SK-N-SH (cell line): ENCODE measurements around the gene PNMA1. TPM values are rescaled to one million over a fixed set of nuclear protein-coding genes. Genes with fewer than 3 reads are reported as not detected.

ENCODE experiments used
- CTCF ChIA-PET: fragments of 300-600, 350-600 bp; formaldehyde crosslinking; extraction: SDS; loops from one replicate; lab custom pipeline; 2021; lab: Yijun Ruan, JAX
- POLR2A ChIA-PET: fragments of 350-600 bp; sonication (Branson Sonifier 250); formaldehyde crosslinking; extraction: SDS; loops from one replicate; lab custom pipeline; 2020; ENCODE audit warnings: antibody characterized with exemption, inconsistent platforms; lab: Yijun Ruan, JAX
- DNase-seq: peaks from one replicate; pipeline ENCODE4 v3.0.0; 2012
- H2AFZ ChIP-seq: fragments of 200-600 bp; sonication (generic); 2 replicates; pipeline ENCODE4 v1.8.1; 2016; ENCODE audit warnings: antibody characterized with exemption, mild to moderate bottlenecking, low read depth
- H3F3A ChIP-seq: fragments of 200-600 bp; sonication (generic); replicated peaks from 2 replicates; pipeline ENCODE3; 2016; ENCODE audit warnings: antibody characterized with exemption, mild to moderate bottlenecking; ENCODE audit not compliant: insufficient read depth
- H3K27ac ChIP-seq, 2 experiments: fragments of 200-500 bp in 1 of 2; fragments of 200-600 bp in 1 of 2; sonication (Bioruptor generic) in 1 of 2; sonication (generic), shearing (Covaris generic) in 1 of 2; 2 replicates each; pipeline versions ENCODE4 v1.5.1 to v1.6.1; 2014 to 2016; ENCODE audit warnings: low read depth in 2 of 2, inconsistent platforms in 1 of 2, low read length in 1 of 2, mild to moderate bottlenecking in 1 of 2, mixed read lengths in 1 of 2
- H3K27me3 ChIP-seq: fragments of 200-600 bp; sonication (generic), shearing (Covaris generic); 2 replicates; pipeline ENCODE4 v1.6.1; 2016; ENCODE audit warnings: mixed run types; ENCODE audit not compliant: insufficient read depth
- H3K36me3 ChIP-seq, 2 experiments: fragments of 200-500 bp in 1 of 2; fragments of 200-600 bp in 1 of 2; sonication (Bioruptor generic) in 1 of 2; sonication (generic) in 1 of 2; replicated peaks in 1 of 2; 2 replicates each; pipeline versions ENCODE3 to v1.5.1; 2014 to 2016; ENCODE audit warnings: low read length in 1 of 2, mild to moderate bottlenecking in 1 of 2; ENCODE audit not compliant: insufficient read depth in 2 of 2, control insufficient read depth in 1 of 2
- H3K4me1 ChIP-seq, 2 experiments: fragments of 200-500 bp in 1 of 2; fragments of 200-600 bp in 1 of 2; sonication (Bioruptor generic) in 1 of 2; sonication (generic), shearing (Covaris generic) in 1 of 2; 2 replicates each; pipeline versions ENCODE4 v1.5.1 to v1.6.1; 2014 to 2016; ENCODE audit warnings: low read depth in 1 of 2, low read length in 1 of 2, mixed run types in 1 of 2; ENCODE audit not compliant: insufficient read depth in 2 of 2, control insufficient read depth in 1 of 2
- H3K4me2 ChIP-seq: fragments of 200-600 bp; sonication (generic), shearing (Covaris generic); 2 replicates; pipeline ENCODE4 v1.6.1; 2017; ENCODE audit warnings: mixed run types
- H3K4me3 ChIP-seq, 2 experiments: fragments of 200-500 bp in 1 of 2; fragments of 200-600 bp in 1 of 2; sonication (Bioruptor generic) in 1 of 2; sonication (generic), shearing (Covaris generic) in 1 of 2; 2 replicates each; pipeline versions ENCODE4 v1.5.1 to v1.8.1; 2014 to 2016; ENCODE audit warnings: low read depth in 2 of 2, inconsistent platforms in 1 of 2, low read length in 1 of 2, mild to moderate bottlenecking in 1 of 2, mixed read lengths in 1 of 2, moderate library complexity in 1 of 2
- H3K79me2 ChIP-seq: fragments of 200-600 bp; sonication (generic); 2 replicates; pipeline ENCODE4 v1.8.1; 2017; ENCODE audit warnings: mild to moderate bottlenecking; ENCODE audit not compliant: insufficient read depth
- H3K9ac ChIP-seq: fragments of 200-600 bp; sonication (generic); 2 replicates; pipeline ENCODE4 v1.6.1; 2017; ENCODE audit warnings: mixed run types
- H3K9me2 ChIP-seq: fragments of 200-600 bp; sonication (generic); 2 replicates; pipeline ENCODE4 v1.6.1; 2017; ENCODE audit warnings: mixed run types
- H3K9me3 ChIP-seq: fragments of 200-600 bp; sonication (generic); 2 replicates; pipeline ENCODE4 v1.6.1; 2017; ENCODE audit warnings: mixed run types, mild to moderate bottlenecking, moderate library complexity
- H4K20me1 ChIP-seq: fragments of 200-600 bp; sonication (generic); 2 replicates; pipeline ENCODE4 v1.6.1; 2017; ENCODE audit warnings: mild to moderate bottlenecking, mixed run types; ENCODE audit not compliant: insufficient read depth
- CHD2 ChIP-seq: fragments of 150-350 bp; IDR thresholded peaks from 2 replicates; pipeline ENCODE4 v1.6.1; 2018; ENCODE audit warnings: low read length; ENCODE audit not compliant: partially characterized antibody
- ELF1 ChIP-seq: IDR thresholded peaks from 2 replicates; pipeline ENCODE4 v1.4.0; 2012
- EP300 ChIP-seq, 2 experiments: IDR thresholded peaks; 2 replicates each; pipeline versions ENCODE4 v1.4.0 to v1.6.1; 2012; ENCODE audit warnings: borderline replicate concordance in 1 of 2, low read depth in 1 of 2, low read length in 1 of 2
- EZH2phosphoT487 ChIP-seq: fragments of 200-600 bp; sonication (generic); IDR thresholded peaks from 2 replicates; pipeline ENCODE4 v1.6.1; 2017; ENCODE audit warnings: low read depth, mixed run types, mild to moderate bottlenecking, antibody characterized with exemption, moderate library complexity, borderline replicate concordance
- FOSL2 ChIP-seq: IDR thresholded peaks from 2 replicates; pipeline ENCODE4 v1.4.0; 2012; ENCODE audit warnings: low read depth, mild to moderate bottlenecking, moderate library complexity, borderline replicate concordance
- GABPA ChIP-seq: IDR thresholded peaks from 2 replicates; pipeline ENCODE4 v1.4.0; 2012; ENCODE audit warnings: low read depth, mild to moderate bottlenecking
- JUND ChIP-seq: IDR thresholded peaks from 2 replicates; pipeline ENCODE4 v1.4.0; 2012
- MEF2A ChIP-seq: IDR thresholded peaks from 2 replicates; pipeline ENCODE4 v1.4.0; 2012; ENCODE audit warnings: low read depth, borderline replicate concordance
- MXI1 ChIP-seq: IDR thresholded peaks from 2 replicates; pipeline ENCODE4 v1.6.1; 2012; ENCODE audit warnings: mild to moderate bottlenecking, low read depth, low read length, improper control_type of control experiment
- NRF1 ChIP-seq: IDR thresholded peaks from 2 replicates; pipeline ENCODE4 v1.6.1; 2012; ENCODE audit warnings: low read depth, mild to moderate bottlenecking, low read length
- SMC3 ChIP-seq: IDR thresholded peaks from 2 replicates; pipeline ENCODE4 v1.6.1; 2012; ENCODE audit warnings: low read depth, low read length, improper control_type of control experiment
- TEAD4 ChIP-seq: IDR thresholded peaks from 2 replicates; pipeline ENCODE4 v1.4.0; 2012; ENCODE audit warnings: mild to moderate bottlenecking, borderline replicate concordance; ENCODE audit not compliant: insufficient read depth
- YY1 ChIP-seq: IDR thresholded peaks from 2 replicates; pipeline ENCODE4 v1.4.0; 2012; ENCODE audit warnings: low read depth, mild to moderate bottlenecking
- WGBS: methylation state at CpG from one replicate; pipeline ENCODE4 v1.1.6; 2017; ENCODE audit warnings: low lambda C conversion rate; 5-methylcytosine and 5-hydroxymethylcytosine counted together
- polyA plus RNA-seq, 3 experiments: library from polyadenylated mRNA; depleted of rRNA; stranded (reverse); fragments of >200 nt; gene quantifications; 2 replicates each; pipeline ENCODE4 v1.2.3, GENCODE V29; 2012
- TF ChIP-seq, protein P1 (sequence below): IDR thresholded peaks from 2 replicates; pipeline ENCODE4 v1.6.1; 2012; ENCODE audit warnings: mild to moderate bottlenecking, low read depth, low read length, moderate library complexity
- TF ChIP-seq, protein P2 (sequence below): IDR thresholded peaks from 2 replicates; pipeline ENCODE4; 2012
- TF ChIP-seq, protein P3 (sequence below): fragments of 150-350 bp; IDR thresholded peaks from 2 replicates; pipeline ENCODE4 v1.6.1; 2017; ENCODE audit warnings: antibody characterized with exemption, low read length, low read depth, borderline replicate concordance
- TF ChIP-seq, protein P4 (sequence below): IDR thresholded peaks from 2 replicates; pipeline ENCODE4 v1.4.0; 2012; ENCODE audit warnings: low read depth
- TF ChIP-seq, protein P5 (sequence below): fragments of 200-600 bp; sonication (generic); IDR thresholded peaks from 2 replicates; pipeline ENCODE4 v1.6.1; 2017; ENCODE audit warnings: antibody characterized with exemption, mild to moderate bottlenecking, moderate library complexity
- TF ChIP-seq, protein P6 (sequence below): IDR thresholded peaks from 2 replicates; pipeline ENCODE4 v1.4.0; 2012; ENCODE audit warnings: low read depth, borderline replicate concordance

The PNMA1 gene
- polyA plus RNA-seq, 1 of the 3 experiments (the other 2 are of a cell fraction), result 31.5 TPM

DNA sequence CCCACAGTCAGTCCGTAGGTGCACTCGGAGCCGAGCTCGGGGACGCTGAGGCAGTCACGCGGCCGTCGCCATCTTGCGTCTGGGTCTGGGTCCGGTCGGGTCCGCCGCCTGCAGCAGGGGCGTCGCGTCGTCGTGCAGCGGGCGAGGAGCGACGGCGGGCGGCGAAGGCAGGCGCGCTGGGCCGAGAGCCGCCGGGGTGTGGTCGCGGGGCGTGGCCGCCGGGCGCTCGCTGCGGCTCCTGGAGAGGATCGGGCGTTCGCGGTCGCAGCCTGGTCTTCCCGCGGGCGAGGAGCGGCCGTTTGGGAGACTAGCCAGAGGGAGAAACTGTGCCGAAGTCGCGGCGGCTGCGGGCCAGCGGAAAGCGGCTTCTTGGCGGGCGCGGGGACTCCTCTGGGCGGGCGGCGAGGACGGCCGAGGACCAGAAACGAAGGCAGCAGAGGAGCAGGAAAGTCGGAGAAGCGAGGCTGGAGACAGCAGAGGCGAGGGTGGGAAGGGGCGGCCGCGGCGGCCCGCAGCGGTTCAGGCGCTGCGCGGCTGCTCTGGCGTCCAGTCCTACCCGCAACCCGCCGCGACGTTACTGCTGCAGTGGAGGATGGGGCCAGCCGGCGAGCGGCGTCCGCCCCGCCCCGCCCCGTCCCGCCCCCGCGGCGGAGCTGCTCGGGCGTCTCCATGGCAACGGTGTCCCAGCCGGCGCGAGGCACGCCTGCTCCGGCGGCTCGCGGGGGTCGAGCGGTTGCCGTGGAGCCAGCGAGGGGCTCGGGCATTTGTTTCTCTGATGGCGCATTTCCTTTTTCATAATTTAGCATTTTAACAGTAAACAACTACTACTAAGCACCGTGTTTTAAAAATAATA is at the start of gene PNMA1 (continued):
- TF ChIP-seq, protein P1, sequence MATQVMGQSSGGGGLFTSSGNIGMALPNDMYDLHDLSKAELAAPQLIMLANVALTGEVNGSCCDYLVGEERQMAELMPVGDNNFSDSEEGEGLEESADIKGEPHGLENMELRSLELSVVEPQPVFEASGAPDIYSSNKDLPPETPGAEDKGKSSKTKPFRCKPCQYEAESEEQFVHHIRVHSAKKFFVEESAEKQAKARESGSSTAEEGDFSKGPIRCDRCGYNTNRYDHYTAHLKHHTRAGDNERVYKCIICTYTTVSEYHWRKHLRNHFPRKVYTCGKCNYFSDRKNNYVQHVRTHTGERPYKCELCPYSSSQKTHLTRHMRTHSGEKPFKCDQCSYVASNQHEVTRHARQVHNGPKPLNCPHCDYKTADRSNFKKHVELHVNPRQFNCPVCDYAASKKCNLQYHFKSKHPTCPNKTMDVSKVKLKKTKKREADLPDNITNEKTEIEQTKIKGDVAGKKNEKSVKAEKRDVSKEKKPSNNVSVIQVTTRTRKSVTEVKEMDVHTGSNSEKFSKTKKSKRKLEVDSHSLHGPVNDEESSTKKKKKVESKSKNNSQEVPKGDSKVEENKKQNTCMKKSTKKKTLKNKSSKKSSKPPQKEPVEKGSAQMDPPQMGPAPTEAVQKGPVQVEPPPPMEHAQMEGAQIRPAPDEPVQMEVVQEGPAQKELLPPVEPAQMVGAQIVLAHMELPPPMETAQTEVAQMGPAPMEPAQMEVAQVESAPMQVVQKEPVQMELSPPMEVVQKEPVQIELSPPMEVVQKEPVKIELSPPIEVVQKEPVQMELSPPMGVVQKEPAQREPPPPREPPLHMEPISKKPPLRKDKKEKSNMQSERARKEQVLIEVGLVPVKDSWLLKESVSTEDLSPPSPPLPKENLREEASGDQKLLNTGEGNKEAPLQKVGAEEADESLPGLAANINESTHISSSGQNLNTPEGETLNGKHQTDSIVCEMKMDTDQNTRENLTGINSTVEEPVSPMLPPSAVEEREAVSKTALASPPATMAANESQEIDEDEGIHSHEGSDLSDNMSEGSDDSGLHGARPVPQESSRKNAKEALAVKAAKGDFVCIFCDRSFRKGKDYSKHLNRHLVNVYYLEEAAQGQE, result peak; percentile 41; the same call in 1 of the 2 replicates
- TF ChIP-seq YY1 (peak; percentile 82), NRF1 (peak; percentile 40; the same call in 1 of the 2 replicates), JUND (no peak), TEAD4 (no peak), MEF2A (no peak), MXI1 (peak; percentile 88), CHD2 (peak; percentile 49), FOSL2 (no peak)
- TF ChIP-seq, protein P2, sequence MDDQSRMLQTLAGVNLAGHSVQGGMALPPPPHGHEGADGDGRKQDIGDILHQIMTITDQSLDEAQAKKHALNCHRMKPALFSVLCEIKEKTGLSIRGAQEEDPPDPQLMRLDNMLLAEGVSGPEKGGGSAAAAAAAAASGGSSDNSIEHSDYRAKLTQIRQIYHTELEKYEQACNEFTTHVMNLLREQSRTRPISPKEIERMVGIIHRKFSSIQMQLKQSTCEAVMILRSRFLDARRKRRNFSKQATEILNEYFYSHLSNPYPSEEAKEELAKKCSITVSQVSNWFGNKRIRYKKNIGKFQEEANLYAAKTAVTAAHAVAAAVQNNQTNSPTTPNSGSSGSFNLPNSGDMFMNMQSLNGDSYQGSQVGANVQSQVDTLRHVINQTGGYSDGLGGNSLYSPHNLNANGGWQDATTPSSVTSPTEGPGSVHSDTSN, result no peak

DNA sequence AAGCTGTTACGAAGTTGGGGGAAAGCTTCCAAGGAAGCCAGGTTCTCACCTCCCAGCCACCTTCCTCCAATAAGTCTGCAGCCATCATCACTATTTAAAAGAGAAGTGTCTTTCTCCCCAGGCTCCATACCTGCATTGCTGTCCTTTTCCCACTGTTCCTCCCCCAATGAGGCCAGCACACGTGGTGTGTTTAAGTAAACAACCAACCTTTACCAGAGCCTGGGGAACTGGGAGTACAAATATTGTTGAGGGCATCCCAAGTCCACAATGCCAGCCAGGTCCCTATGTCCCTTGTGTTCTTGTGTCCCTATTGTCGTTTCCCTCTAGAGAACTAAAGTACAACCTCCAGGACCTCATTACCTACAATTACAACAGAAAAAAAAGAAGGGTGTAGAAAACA is 49.2 kb upstream of the PNMA1 start:
- H4K20me1 ChIP-seq, result peaks cover 35% of the 10 kb centered on the region
- no peaks in the 10 kb centered on the region for H3K9me2 ChIP-seq
- peaks cover 22% of the 10 kb centered on the region for H3F3A ChIP-seq
- H3K4me3 ChIP-seq, result no peak overlapping the region
- CTCF ChIA-PET, result interaction anchor here (1.3 kb wide), 1 partner anchor 22 kb away, joined by 5 read pairs; no protein-coding TSS in a partner anchor
- H3K27ac ChIP-seq, result no peak overlapping the region
- peaks cover 14 to 33% of the 10 kb centered on the region in 2 experiments; a peak in 3 of 4 replicates for H3K4me1 ChIP-seq
- TF ChIP-seq CHD2 (no peak), ELF1 (no peak), EP300 (IDR thresholded peaks at IDR 0.05; ENCODE audit: borderline replicate concordance in 1 of 2, low read depth in 1 of 2, low read length in 1 of 2) (no peak), FOSL2 (no peak), EZH2phosphoT487 (no peak), YY1 (no peak), SMC3 (no peak), GABPA (no peak)
- TF ChIP-seq, protein P3, sequence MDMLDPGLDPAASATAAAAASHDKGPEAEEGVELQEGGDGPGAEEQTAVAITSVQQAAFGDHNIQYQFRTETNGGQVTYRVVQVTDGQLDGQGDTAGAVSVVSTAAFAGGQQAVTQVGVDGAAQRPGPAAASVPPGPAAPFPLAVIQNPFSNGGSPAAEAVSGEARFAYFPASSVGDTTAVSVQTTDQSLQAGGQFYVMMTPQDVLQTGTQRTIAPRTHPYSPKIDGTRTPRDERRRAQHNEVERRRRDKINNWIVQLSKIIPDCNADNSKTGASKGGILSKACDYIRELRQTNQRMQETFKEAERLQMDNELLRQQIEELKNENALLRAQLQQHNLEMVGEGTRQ, result no peak
- TF ChIP-seq, protein P4, sequence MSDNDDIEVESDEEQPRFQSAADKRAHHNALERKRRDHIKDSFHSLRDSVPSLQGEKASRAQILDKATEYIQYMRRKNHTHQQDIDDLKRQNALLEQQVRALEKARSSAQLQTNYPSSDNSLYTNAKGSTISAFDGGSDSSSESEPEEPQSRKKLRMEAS, result no peak
- TF ChIP-seq, protein P5, sequence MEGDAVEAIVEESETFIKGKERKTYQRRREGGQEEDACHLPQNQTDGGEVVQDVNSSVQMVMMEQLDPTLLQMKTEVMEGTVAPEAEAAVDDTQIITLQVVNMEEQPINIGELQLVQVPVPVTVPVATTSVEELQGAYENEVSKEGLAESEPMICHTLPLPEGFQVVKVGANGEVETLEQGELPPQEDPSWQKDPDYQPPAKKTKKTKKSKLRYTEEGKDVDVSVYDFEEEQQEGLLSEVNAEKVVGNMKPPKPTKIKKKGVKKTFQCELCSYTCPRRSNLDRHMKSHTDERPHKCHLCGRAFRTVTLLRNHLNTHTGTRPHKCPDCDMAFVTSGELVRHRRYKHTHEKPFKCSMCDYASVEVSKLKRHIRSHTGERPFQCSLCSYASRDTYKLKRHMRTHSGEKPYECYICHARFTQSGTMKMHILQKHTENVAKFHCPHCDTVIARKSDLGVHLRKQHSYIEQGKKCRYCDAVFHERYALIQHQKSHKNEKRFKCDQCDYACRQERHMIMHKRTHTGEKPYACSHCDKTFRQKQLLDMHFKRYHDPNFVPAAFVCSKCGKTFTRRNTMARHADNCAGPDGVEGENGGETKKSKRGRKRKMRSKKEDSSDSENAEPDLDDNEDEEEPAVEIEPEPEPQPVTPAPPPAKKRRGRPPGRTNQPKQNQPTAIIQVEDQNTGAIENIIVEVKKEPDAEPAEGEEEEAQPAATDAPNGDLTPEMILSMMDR, result no peak
- TF ChIP-seq, protein P6, sequence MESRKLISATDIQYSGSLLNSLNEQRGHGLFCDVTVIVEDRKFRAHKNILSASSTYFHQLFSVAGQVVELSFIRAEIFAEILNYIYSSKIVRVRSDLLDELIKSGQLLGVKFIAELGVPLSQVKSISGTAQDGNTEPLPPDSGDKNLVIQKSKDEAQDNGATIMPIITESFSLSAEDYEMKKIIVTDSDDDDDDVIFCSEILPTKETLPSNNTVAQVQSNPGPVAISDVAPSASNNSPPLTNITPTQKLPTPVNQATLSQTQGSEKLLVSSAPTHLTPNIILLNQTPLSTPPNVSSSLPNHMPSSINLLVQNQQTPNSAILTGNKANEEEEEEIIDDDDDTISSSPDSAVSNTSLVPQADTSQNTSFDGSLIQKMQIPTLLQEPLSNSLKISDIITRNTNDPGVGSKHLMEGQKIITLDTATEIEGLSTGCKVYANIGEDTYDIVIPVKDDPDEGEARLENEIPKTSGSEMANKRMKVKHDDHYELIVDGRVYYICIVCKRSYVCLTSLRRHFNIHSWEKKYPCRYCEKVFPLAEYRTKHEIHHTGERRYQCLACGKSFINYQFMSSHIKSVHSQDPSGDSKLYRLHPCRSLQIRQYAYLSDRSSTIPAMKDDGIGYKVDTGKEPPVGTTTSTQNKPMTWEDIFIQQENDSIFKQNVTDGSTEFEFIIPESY, result no peak
- TF ChIP-seq, all 33 proteins: peak for 0
- Histone ChIP-seq H3K9ac (no peak overlapping the region), H3K79me2 (peaks cover 69% of the 10 kb centered on the region), H3K9me3 (no peaks in the 10 kb centered on the region), H3K27me3 (no peaks in the 10 kb centered on the region), H3K4me2 (no peak overlapping the region), H2AFZ (no peak overlapping the region), H3K36me3 (no peaks in the 10 kb centered on the region)
- 58% methylated on average over 3 of the region's 3 CpGs for WGBS
- DNase-seq, result no peak
- POLR2A ChIA-PET, result no interaction called here
